NT2/D1 (cell line): Measurements from ENCODE around the gene CHFR.
"Not testable (repeated sequence)": the region's sequence is repeated elsewhere in the genome, so short reads cannot be mapped to it uniquely, and the experiment has no call there.

Experiments used
- DNase-seq: peaks from one replicate; pipeline ENCODE4 v3.0.0-alpha.2; 2011; ENCODE audit warnings: low read depth, low spot score
- H3K27me3 ChIP-seq: 2 replicates; pipeline ENCODE4 v1.6.0; 2011; ENCODE audit warnings: mild to moderate bottlenecking; ENCODE audit not compliant: insufficient read length, insufficient read depth
- H3K36me3 ChIP-seq: 2 replicates; pipeline ENCODE4 v1.6.1; 2011; ENCODE audit warnings: mild to moderate bottlenecking, low read length, mixed read lengths; ENCODE audit not compliant: insufficient read depth, insufficient read length
- H3K4me1 ChIP-seq: 2 replicates; pipeline ENCODE4 v1.5.1; 2011; ENCODE audit not compliant: insufficient read depth, insufficient read length
- H3K4me3 ChIP-seq: 2 replicates; pipeline ENCODE4 v1.5.1; 2011; ENCODE audit warnings: low read depth; ENCODE audit not compliant: insufficient read length
- H3K9ac ChIP-seq: 2 replicates; pipeline ENCODE4 v1.6.0; 2011; ENCODE audit warnings: low read depth; ENCODE audit not compliant: insufficient read length
- H3K9me3 ChIP-seq: 2 replicates; pipeline ENCODE4 v1.5.1; 2011; ENCODE audit warnings: mild to moderate bottlenecking, low read length; ENCODE audit not compliant: insufficient read depth
- SUZ12 ChIP-seq: IDR thresholded peaks from 2 replicates; pipeline ENCODE4 v1.6.1; 2011; ENCODE audit not compliant: insufficient read length, insufficient read depth; ENCODE audit errors: extremely low read depth
- YY1 ChIP-seq: IDR thresholded peaks from 2 replicates; pipeline ENCODE4 v1.6.1; 2011; ENCODE audit not compliant: insufficient read length, insufficient read depth
- ZNF274 ChIP-seq: IDR thresholded peaks from 2 replicates; pipeline ENCODE4 v1.6.1; 2011; ENCODE audit warnings: mild to moderate bottlenecking, low read depth, low read length

Gene CHFR

DNA sequence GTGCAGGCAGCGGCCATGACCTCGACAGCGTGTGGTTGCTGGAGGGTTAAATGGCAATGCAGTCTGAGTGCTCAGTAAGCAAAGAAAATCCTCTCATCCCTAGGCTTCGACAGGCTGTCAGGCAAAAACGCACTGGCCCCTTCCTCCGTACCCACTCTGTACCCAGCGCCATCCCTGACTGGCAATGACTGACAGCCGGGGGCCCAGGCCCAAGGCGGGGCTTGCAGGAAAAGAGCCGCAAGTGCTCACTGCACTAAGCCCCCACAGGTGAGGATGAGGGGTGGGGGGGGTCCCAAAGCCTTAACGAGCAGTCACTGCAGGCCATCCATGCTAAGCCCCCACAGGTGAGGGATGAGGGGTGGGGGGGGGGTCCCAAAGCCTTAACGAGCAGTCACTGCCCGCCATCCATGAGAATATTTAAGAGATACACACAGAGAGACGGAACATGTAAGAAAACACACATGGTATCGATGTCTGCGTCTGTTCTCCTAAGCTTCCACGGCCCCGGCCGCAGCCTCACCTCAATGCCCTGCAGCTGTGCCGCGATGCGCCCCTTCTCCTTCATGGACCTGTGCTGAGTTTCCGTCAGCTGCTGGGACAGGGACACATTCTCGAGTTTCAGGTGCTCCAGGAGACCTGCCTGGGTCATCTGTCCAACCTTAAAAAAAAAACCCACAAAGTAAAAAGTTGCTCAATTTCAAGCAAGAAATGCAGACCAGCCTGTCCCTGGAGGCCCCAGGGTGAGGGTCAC is 89.4 kb downstream of the CHFR start:
- Histone ChIP-seq H3K9ac (no peak overlapping the region), H3K27me3 (no peaks in the 10 kb centered on the region), H3K4me1 (no peaks in the 10 kb centered on the region), H3K4me3 (no peak overlapping the region), H3K36me3 (peaks cover 85% of the 10 kb centered on the region), H3K9me3 (no peaks in the 10 kb centered on the region)
- TF ChIP-seq YY1: no peak
- no peak for TF ChIP-seq ZNF274
- TF ChIP-seq SUZ12: no peak
- DNase-seq: no peak

- no peak overlapping the region for H3K4me3 ChIP-seq
- H3K4me1 ChIP-seq: peaks cover 2% of the 10 kb centered on the region
- DNase-seq: no peak
- no peak overlapping the region for H3K9ac ChIP-seq
- H3K36me3 ChIP-seq: peaks cover 89% of the 10 kb centered on the region
- no peaks in the 10 kb centered on the region for H3K27me3 ChIP-seq
- H3K9me3 ChIP-seq: no peaks in the 10 kb centered on the region
- TF ChIP-seq ZNF274 (no peak), SUZ12 (no peak), YY1 (no peak)
Measured at GRCh38 chr12:132795847-132796246, 91.6 kb downstream of the CHFR start.

GRCh38 chr12:132791940-132792339 is 95.5 kb downstream of the CHFR start:
- H3K36me3 ChIP-seq: peaks cover 78% of the 10 kb centered on the region
- not testable (repeated sequence) for H3K9ac ChIP-seq, H3K9me3 ChIP-seq, DNase-seq, H3K4me3 ChIP-seq, H3K27me3 ChIP-seq, H3K4me1 ChIP-seq

GRCh38 chr12:132789099-132789471 is 98.3 kb downstream of the CHFR start:
- H3K4me1 ChIP-seq: peaks cover 4% of the 10 kb centered on the region
- H3K4me3 ChIP-seq: no peak overlapping the region
- DNase-seq: no peak
- H3K9ac ChIP-seq: no peak overlapping the region
- no peaks in the 10 kb centered on the region for H3K9me3 ChIP-seq
- H3K27me3 ChIP-seq: no peaks in the 10 kb centered on the region
- no peak for TF ChIP-seq SUZ12
- TF ChIP-seq ZNF274: no peak
- TF ChIP-seq YY1: no peak
- peaks cover 79% of the 10 kb centered on the region for H3K36me3 ChIP-seq

- Histone ChIP-seq H3K4me1 (peaks cover 4% of the 10 kb centered on the region), H3K27me3 (no peaks in the 10 kb centered on the region), H3K36me3 (peaks cover 79% of the 10 kb centered on the region), H3K9ac (no peak overlapping the region), H3K9me3 (no peaks in the 10 kb centered on the region), H3K4me3 (no peak overlapping the region)
- no peak for DNase-seq
- TF ChIP-seq SUZ12 (no peak), YY1 (no peak), ZNF274 (no peak)
Measured at GRCh38 chr12:132788375-132789098, 98.9 kb downstream of the CHFR start.

- Histone ChIP-seq H3K4me1 (peaks cover 4% of the 10 kb centered on the region), H3K36me3 (peaks cover 84% of the 10 kb centered on the region), H3K4me3 (no peak overlapping the region), H3K27me3 (no peaks in the 10 kb centered on the region), H3K9ac (no peak overlapping the region), H3K9me3 (no peaks in the 10 kb centered on the region)
- DNase-seq: no peak
- no peak for TF ChIP-seq ZNF274
- TF ChIP-seq SUZ12: no peak
- no peak for TF ChIP-seq YY1
Measured at GRCh38 chr12:132787877-132788276, 99.5 kb downstream of the CHFR start.

- no peak overlapping the region for H3K4me3 ChIP-seq
- no peaks in the 10 kb centered on the region for H3K9me3 ChIP-seq
- H3K9ac ChIP-seq: no peak overlapping the region
- no peak for DNase-seq
- H3K4me1 ChIP-seq: peaks cover 2% of the 10 kb centered on the region
- H3K36me3 ChIP-seq: peaks cover 85% of the 10 kb centered on the region
- no peak for TF ChIP-seq ZNF274
- TF ChIP-seq YY1: no peak
- no peak for TF ChIP-seq SUZ12
- H3K27me3 ChIP-seq: no peaks in the 10 kb centered on the region
Measured at GRCh38 chr12:132786192-132786591, 101.2 kb downstream of the CHFR start.
